SU-DHL-6 (cell line): ENCODE data around the gene SCAMP3.

Experiments used
- H2AFZ ChIP-seq: fragments of 200-600 bp; sonication (generic); 2 replicates; pipeline ENCODE4 v1.6.1; 2014; ENCODE audit warnings: low read depth, mild to moderate bottlenecking, moderate library complexity, mixed read lengths, antibody characterized with exemption, low read length; ENCODE audit not compliant: severe bottlenecking
- H3F3A ChIP-seq: fragments of 200-600 bp; shearing (Covaris generic); 2 replicates; pipeline ENCODE4 v1.6.0; 2016; ENCODE audit warnings: antibody characterized with exemption, mild to moderate bottlenecking; ENCODE audit not compliant: insufficient read depth
- H3K27ac ChIP-seq: fragments of 200-600 bp; sonication (generic); 2 replicates; pipeline ENCODE4 v1.5.1; 2016; ENCODE audit warnings: low read depth, mild to moderate bottlenecking, low read length, moderate library complexity, mixed read lengths
- H3K27me3 ChIP-seq: fragments of 200-600 bp; sonication (generic), shearing (Covaris generic); 2 replicates; pipeline ENCODE4 v1.6.0; 2014; ENCODE audit warnings: mild to moderate bottlenecking, low read length
- H3K36me3 ChIP-seq: fragments of 200-600 bp; sonication (generic); 2 replicates; pipeline ENCODE4 v1.6.1; 2014; ENCODE audit warnings: mild to moderate bottlenecking, low read length, mixed read lengths
- H3K4me2 ChIP-seq: fragments of 300-600, 200-600 bp; shearing (Covaris generic), sonication (generic); 2 replicates; pipeline ENCODE4 v1.6.0; 2014; ENCODE audit warnings: low read length, low read depth, mild to moderate bottlenecking; ENCODE audit not compliant: poor library complexity, severe bottlenecking
- H3K4me3 ChIP-seq: fragments of 200-600 bp; sonication (generic); 2 replicates; pipeline ENCODE4 v1.5.1; 2014; ENCODE audit warnings: antibody characterized with exemption, low read length, mild to moderate bottlenecking, mixed read lengths; ENCODE audit not compliant: insufficient read depth, poor library complexity, severe bottlenecking
- H3K79me2 ChIP-seq: fragments of 200-600 bp; sonication (generic); 2 replicates; pipeline ENCODE4 v1.6.1; 2014; ENCODE audit warnings: mild to moderate bottlenecking, low read length, moderate library complexity; ENCODE audit not compliant: insufficient read depth
- H3K9ac ChIP-seq: fragments of 200-600 bp; sonication (generic); 2 replicates; pipeline ENCODE4 v1.7.0; 2014; ENCODE audit warnings: mild to moderate bottlenecking, low read length
- H3K9me2 ChIP-seq: fragments of 200-600 bp; sonication (generic); replicated peaks from 2 replicates; pipeline ENCODE4 v1.6.1; 2014; ENCODE audit warnings: low read length; ENCODE audit not compliant: insufficient read depth
- H3K9me3 ChIP-seq: fragments of 200-600 bp; sonication (generic); 2 replicates; pipeline ENCODE4 v1.6.1; 2014; ENCODE audit warnings: low read length, mixed read lengths; ENCODE audit not compliant: insufficient read depth
- H4K20me1 ChIP-seq: fragments of 200-600 bp; sonication (generic); 2 replicates; pipeline ENCODE4 v1.6.1; 2014; ENCODE audit warnings: low read depth, mild to moderate bottlenecking, antibody characterized with exemption, low read length, moderate library complexity, mixed read lengths
- CTCF ChIP-seq: fragments of 200-600 bp; sonication (generic); IDR thresholded peaks from one replicate; pipeline ENCODE4 v1.5.1; 2017; ENCODE audit warnings: antibody characterized with exemption, mild to moderate bottlenecking, low read length, moderate library complexity; ENCODE audit not compliant: insufficient read depth, poor library complexity, severe bottlenecking
- EZH2phosphoT487 ChIP-seq: fragments of 200-600 bp; sonication (generic), shearing (Covaris generic); conservative IDR thresholded peaks from 2 replicates; pipeline ENCODE4 v1.6.1; 2018; ENCODE audit warnings: mild to moderate bottlenecking, antibody characterized with exemption, low read length, moderate library complexity, mixed read lengths

SCAMP3 gene

GRCh38 chr1:155287987-155288543, 25.9 kb upstream of the SCAMP3 start:
- no peaks in the 10 kb centered on the region for H3K27me3 ChIP-seq
- no peaks in the 10 kb centered on the region for H3K36me3 ChIP-seq
- H2AFZ ChIP-seq = no peak overlapping the region
- no peaks in the 10 kb centered on the region for H3K79me2 ChIP-seq
- no peak overlapping the region for H3K9ac ChIP-seq
- no peaks in the 10 kb centered on the region for H4K20me1 ChIP-seq
- H3K4me2 ChIP-seq = no peak overlapping the region
- no peaks in the 10 kb centered on the region for H3K9me3 ChIP-seq
- H3K4me3 ChIP-seq = no peak overlapping the region
- H3K27ac ChIP-seq = no peak overlapping the region
- TF ChIP-seq EZH2phosphoT487 = no peak
- TF ChIP-seq CTCF = no peak
- no peaks in the 10 kb centered on the region for H3F3A ChIP-seq
- H3K9me2 ChIP-seq = no peaks in the 10 kb centered on the region

DNA sequence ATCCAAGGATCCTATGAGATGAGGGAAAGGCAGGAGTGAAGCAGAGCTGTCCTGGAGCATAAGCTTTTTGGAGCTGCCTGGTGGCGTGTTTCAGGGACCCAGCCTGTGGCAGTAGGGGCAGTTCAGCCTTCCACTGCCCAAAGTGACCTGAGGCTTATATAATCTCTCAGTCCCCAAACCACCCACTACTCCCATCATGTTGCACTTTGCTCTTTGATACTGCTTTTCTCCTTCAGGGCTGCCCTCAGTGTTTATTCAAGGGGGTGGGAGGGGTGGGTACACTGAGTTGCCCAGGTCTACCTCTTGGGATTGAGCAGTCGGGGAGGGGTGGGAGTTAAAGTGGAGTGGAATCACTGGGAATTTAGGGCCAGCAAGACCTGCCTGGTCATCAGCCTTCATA, 24.4 kb upstream of the SCAMP3 start:
- Histone ChIP-seq H3F3A (no peaks in the 10 kb centered on the region), H3K27ac (no peak overlapping the region), H3K36me3 (no peaks in the 10 kb centered on the region), H3K9ac (no peak overlapping the region), H3K4me3 (no peak overlapping the region), H2AFZ (no peak overlapping the region), H3K79me2 (0 out of 2 replicates have a peak, but pooled peaks cover 3% of the 10 kb centered on the region), H3K4me2 (no peak overlapping the region), H3K27me3 (no peaks in the 10 kb centered on the region), H3K9me2 (no peaks in the 10 kb centered on the region), H4K20me1 (no peaks in the 10 kb centered on the region), H3K9me3 (no peaks in the 10 kb centered on the region)
- no peak for TF ChIP-seq EZH2phosphoT487
- TF ChIP-seq CTCF = no peak

DNA sequence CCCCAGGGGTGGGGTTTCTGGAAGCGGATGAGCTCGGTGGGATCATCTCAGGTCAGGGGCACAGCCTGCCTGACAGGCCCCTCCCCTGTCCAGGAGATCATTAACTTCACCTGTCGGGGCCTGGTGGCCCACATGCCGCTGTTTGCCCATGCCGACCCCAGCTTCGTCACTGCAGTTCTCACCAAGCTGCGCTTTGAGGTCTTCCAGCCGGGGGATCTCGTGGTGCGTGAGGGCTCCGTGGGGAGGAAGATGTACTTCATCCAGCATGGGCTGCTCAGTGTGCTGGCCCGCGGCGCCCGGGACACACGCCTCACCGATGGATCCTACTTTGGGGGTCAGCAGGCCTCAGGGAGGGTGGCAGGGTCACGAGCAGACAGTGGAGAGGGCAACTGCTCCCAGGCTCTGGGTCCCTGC, 23.5 kb upstream of the SCAMP3 start:
- Histone ChIP-seq H3K79me2 (0 out of 2 replicates have a peak, but pooled peaks cover 3% of the 10 kb centered on the region), H3K4me2 (no peak overlapping the region), H3K27me3 (no peaks in the 10 kb centered on the region), H3K9me2 (no peaks in the 10 kb centered on the region), H3F3A (no peaks in the 10 kb centered on the region), H4K20me1 (no peaks in the 10 kb centered on the region), H2AFZ (no peak overlapping the region), H3K36me3 (no peaks in the 10 kb centered on the region), H3K9me3 (no peaks in the 10 kb centered on the region), H3K9ac (no peak overlapping the region), H3K27ac (no peak overlapping the region), H3K4me3 (no peak overlapping the region)
- TF ChIP-seq EZH2phosphoT487 = no peak
- TF ChIP-seq CTCF = no peak
